ENCODE data around the gene SPRR3. TPM values are rescaled to one million over a fixed set of nuclear protein-coding genes. Genes with fewer than 3 reads are reported as not detected.
"Not testable (repeated sequence)": the region's sequence is repeated elsewhere in the genome, so short reads cannot be mapped to it uniquely, and the experiment has no call there.

The SPRR3 gene
- total RNA-seq, 1 donor from 2014 or later: 0.53 TPM

GRCh38 chr1:152996633-152997400, 4.7 kb upstream of the SPRR3 start:
- no peaks in the 10 kb centered on the region for H3K4me1 ChIP-seq
- H3K4me3 ChIP-seq: no peak overlapping the region
- TF ChIP-seq, protein P1, sequence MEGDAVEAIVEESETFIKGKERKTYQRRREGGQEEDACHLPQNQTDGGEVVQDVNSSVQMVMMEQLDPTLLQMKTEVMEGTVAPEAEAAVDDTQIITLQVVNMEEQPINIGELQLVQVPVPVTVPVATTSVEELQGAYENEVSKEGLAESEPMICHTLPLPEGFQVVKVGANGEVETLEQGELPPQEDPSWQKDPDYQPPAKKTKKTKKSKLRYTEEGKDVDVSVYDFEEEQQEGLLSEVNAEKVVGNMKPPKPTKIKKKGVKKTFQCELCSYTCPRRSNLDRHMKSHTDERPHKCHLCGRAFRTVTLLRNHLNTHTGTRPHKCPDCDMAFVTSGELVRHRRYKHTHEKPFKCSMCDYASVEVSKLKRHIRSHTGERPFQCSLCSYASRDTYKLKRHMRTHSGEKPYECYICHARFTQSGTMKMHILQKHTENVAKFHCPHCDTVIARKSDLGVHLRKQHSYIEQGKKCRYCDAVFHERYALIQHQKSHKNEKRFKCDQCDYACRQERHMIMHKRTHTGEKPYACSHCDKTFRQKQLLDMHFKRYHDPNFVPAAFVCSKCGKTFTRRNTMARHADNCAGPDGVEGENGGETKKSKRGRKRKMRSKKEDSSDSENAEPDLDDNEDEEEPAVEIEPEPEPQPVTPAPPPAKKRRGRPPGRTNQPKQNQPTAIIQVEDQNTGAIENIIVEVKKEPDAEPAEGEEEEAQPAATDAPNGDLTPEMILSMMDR (IDR thresholded peaks at IDR 0.05): no peak
- no peaks in the 10 kb centered on the region for H3K36me3 ChIP-seq
- H3K27me3 ChIP-seq: no peaks in the 10 kb centered on the region
- peaks cover 0 to 4% of the 10 kb centered on the region in 2 donors for H3K9me3 ChIP-seq
- intact Hi-C loops (cut with DNase I): no loop called here
- no peak overlapping the region for H3K27ac ChIP-seq
- DNase-seq (ENCODE audit: low spot score in 2 of 2): no peak

- Histone ChIP-seq H3K4me3 (no peak overlapping the region), H3K36me3 (no peaks in the 10 kb centered on the region), H3K27me3 (no peaks in the 10 kb centered on the region), H3K4me1 (no peaks in the 10 kb centered on the region), H3K27ac (no peak overlapping the region), H3K9me3 (peaks cover 0 to 4% of the 10 kb centered on the region in 2 donors)
- no peak for DNase-seq (ENCODE audit: low spot score in 2 of 2)
- intact Hi-C loops (cut with DNase I): no loop called here
- TF ChIP-seq, protein P1 (IDR thresholded peaks at IDR 0.05): no peak
Measured at GRCh38 chr1:152997901-152998300, 3.6 kb upstream of the SPRR3 start.

DNA sequence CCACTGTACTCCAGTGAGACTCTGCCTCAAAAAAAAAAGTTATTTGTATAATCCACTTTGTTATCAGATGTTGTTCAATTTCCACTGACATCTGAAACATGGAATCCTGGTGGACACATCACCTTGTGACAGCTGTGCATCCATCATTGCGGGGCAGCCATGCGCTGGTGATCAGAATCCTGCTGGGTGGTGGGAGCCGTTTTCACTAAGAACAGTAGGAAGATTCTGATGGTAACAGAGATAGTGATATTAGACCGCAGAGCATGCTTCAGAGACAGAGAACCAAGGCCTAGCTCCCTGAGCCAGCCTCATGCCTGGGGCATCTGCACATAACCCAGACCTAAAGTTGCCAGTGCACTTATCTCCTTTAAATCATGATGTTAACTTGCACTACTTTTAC, 3.1 kb upstream of the SPRR3 start:
- TF ChIP-seq, protein P1 (IDR thresholded peaks at IDR 0.05): no peak
- intact Hi-C loops (cut with DNase I): no loop called here
- Histone ChIP-seq H3K4me1 (no peaks in the 10 kb centered on the region), H3K27me3 (no peaks in the 10 kb centered on the region), H3K36me3 (no peaks in the 10 kb centered on the region), H3K27ac (no peak overlapping the region), H3K4me3 (no peak overlapping the region), H3K9me3 (peaks cover 0 to 4% of the 10 kb centered on the region in 2 donors)
- DNase-seq (ENCODE audit: low spot score in 2 of 2): no peak

DNA sequence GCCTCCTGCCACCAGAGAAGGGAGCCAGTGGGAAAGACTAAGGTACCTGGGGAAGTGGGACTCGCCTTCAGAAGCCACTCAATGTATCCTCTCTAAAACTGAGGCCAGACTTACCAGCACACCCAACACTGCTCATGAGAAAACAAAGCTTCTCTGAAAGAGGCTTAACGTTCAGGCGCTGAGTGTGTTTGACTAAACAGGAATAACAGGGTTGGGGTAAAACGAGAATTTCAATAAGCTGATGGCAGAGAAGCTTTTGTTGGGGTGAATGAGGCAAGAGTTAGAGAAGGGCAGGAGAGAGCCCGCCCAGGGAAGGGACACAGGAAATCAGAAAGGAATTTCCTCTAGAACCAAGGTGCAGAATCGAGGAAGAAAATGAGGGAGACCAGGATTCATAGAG, 1.7 kb upstream of the SPRR3 start:
- Histone ChIP-seq H3K36me3 (no peaks in the 10 kb centered on the region), H3K9me3 (peaks cover 0 to 4% of the 10 kb centered on the region in 2 donors), H3K4me3 (no peak overlapping the region), H3K27ac (no peak overlapping the region), H3K27me3 (no peaks in the 10 kb centered on the region), H3K4me1 (no peaks in the 10 kb centered on the region)
- TF ChIP-seq, protein P1 (IDR thresholded peaks at IDR 0.05): no peak
- DNase-seq (ENCODE audit: low spot score in 2 of 2): no peak
- intact Hi-C loops (cut with DNase I): no loop called here

GRCh38 chr1:153000294-153000693, 1.3 kb upstream of the SPRR3 start:
- Histone ChIP-seq H3K4me3 (no peak overlapping the region), H3K27me3 (no peaks in the 10 kb centered on the region), H3K9me3 (peaks cover 0 to under 1% of the 10 kb centered on the region in 2 donors), H3K36me3 (no peaks in the 10 kb centered on the region), H3K27ac (no peak overlapping the region), H3K4me1 (no peaks in the 10 kb centered on the region)
- TF ChIP-seq, protein P1 (IDR thresholded peaks at IDR 0.05): no peak
- intact Hi-C loops (cut with DNase I): no loop called here
- no peak for DNase-seq (ENCODE audit: low spot score in 2 of 2)

DNA sequence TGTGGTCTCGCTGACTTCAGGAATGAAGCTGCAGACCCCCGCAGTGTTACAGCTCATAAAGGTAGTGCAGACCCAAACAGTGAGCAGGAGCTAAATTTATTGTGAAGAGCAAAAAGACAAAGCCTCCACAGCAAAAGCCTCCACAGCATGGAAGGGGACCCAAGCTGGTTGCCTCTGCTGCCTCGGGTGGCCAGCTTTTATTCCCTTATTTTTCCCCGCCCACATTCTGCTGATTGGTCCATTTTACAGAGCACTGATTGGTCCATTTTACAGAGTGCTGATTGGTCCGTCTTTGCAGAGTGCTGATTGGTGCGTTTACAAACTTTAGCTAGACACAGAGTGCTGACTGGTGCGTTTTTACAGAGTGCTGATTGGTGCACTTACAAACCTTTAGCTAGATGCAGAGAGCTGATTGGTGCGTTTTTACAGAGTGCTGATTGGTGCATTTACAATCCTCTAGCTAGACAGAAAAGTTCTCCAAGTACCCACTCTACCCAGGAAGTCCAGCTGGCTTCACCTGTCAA, 9.7 kb downstream of the SPRR3 start:
- DNase-seq (ENCODE audit: low spot score in 2 of 2); intact Hi-C loops (cut with DNase I); H3K9me3 ChIP-seq; H3K27ac ChIP-seq; H3K4me3 ChIP-seq; H3K36me3 ChIP-seq; H3K4me1 ChIP-seq; H3K27me3 ChIP-seq: not testable (repeated sequence)

- DNase-seq (ENCODE audit: low spot score in 2 of 2); H3K36me3 ChIP-seq; H3K4me3 ChIP-seq; H3K27me3 ChIP-seq; H3K9me3 ChIP-seq; H3K4me1 ChIP-seq; H3K27ac ChIP-seq; intact Hi-C loops (cut with DNase I): not testable (repeated sequence)
Measured at GRCh38 chr1:153021829-153022228, 20.3 kb downstream of the SPRR3 start.

DNA sequence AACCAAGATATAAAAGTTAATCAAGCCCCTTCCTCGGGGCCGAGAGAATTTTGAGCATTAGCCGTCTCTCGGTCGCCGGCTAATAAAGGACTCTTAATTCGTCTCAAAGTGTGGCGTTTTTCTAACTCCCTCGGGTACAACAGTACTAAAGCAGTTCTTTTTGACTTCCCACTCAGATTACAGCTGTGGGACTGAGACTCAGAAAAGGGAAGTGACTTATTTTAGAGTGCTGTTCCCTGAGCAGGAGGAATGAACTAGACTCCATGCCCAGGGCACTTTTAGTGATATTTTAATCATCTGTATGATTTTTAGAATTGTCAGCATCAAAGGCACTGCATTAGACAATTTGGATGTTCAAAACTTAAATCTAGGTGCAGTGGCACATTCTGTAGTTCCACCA, 20.8 kb downstream of the SPRR3 start:
- H3K4me3 ChIP-seq; intact Hi-C loops (cut with DNase I); H3K36me3 ChIP-seq; H3K9me3 ChIP-seq; H3K4me1 ChIP-seq; DNase-seq (ENCODE audit: low spot score in 2 of 2); H3K27me3 ChIP-seq; H3K27ac ChIP-seq: not testable (repeated sequence)

All from ascending aorta (tissue), 2 donors.